Liver (tissue), 9 donors: Measurements from ENCODE around the gene FAM3B. TPM values are rescaled to one million over a fixed set of nuclear protein-coding genes. Genes with fewer than 3 reads are reported as not detected.

ENCODE experiments used
- DNase-seq: peaks from one replicate; pipeline ENCODE4 v3.0.0-alpha.2; 2017; ENCODE audit warnings: low spot score
- H3K27ac ChIP-seq, 2 donors: one replicate each; pipeline ENCODE4 v1.7.0; 2013; ENCODE audit warnings: inconsistent platforms in 2 of 2, low read length in 2 of 2, control low read depth in 1 of 2, low read depth in 1 of 2, mild to moderate bottlenecking in 1 of 2
- H3K27me3 ChIP-seq, 4 donors: one replicate each; pipeline versions ENCODE4 v1.6.1 to v1.7.0; 2013; ENCODE audit warnings: low read length in 3 of 4, inconsistent platforms in 1 of 4, mild to moderate bottlenecking in 1 of 4, moderate library complexity in 1 of 4; ENCODE audit not compliant: control insufficient read depth in 4 of 4, insufficient read depth in 4 of 4
- H3K36me3 ChIP-seq, 4 donors: one replicate each; pipeline versions ENCODE4 v1.6.1 to v1.7.0; 2013; ENCODE audit warnings: low read length in 3 of 4, mild to moderate bottlenecking in 3 of 4, low read depth in 1 of 4, moderate library complexity in 1 of 4; ENCODE audit not compliant: control insufficient read depth in 4 of 4, insufficient read depth in 3 of 4
- H3K4me1 ChIP-seq, 4 donors: one replicate each; pipeline versions ENCODE4 v1.6.1 to v1.7.0; 2013; ENCODE audit warnings: low read length in 3 of 4, mild to moderate bottlenecking in 3 of 4, moderate library complexity in 1 of 4; ENCODE audit not compliant: control insufficient read depth in 4 of 4, insufficient read depth in 4 of 4
- H3K4me3 ChIP-seq, 3 donors: one replicate each; pipeline versions ENCODE4 v1.6.1 to v1.7.0; 2013; ENCODE audit warnings: low read length in 3 of 3, control low read depth in 1 of 3, low read depth in 1 of 3, mild to moderate bottlenecking in 1 of 3
- H3K9ac ChIP-seq, 2 donors: one replicate each; pipeline ENCODE4 v1.7.0; 2013; ENCODE audit warnings: low read length in 2 of 2, mild to moderate bottlenecking in 2 of 2, moderate library complexity in 2 of 2, control low read depth in 1 of 2, low read depth in 1 of 2
- H3K9me3 ChIP-seq, 4 donors: one replicate each; pipeline versions ENCODE4 v1.6.1 to v1.7.0; 2013; ENCODE audit warnings: low read length in 3 of 4; ENCODE audit not compliant: control insufficient read depth in 4 of 4
- EGR1 ChIP-seq, 2 donors: IDR thresholded peaks; 2 replicates each; pipeline ENCODE4 v1.6.1; 2016 to 2018; ENCODE audit warnings: antibody characterized with exemption in 2 of 2, low read depth in 2 of 2
- FOXA1 ChIP-seq: IDR thresholded peaks from 2 replicates; pipeline ENCODE4 v1.6.1; 2016; ENCODE audit warnings: antibody characterized with exemption
- FOXA2 ChIP-seq: IDR thresholded peaks from 2 replicates; pipeline ENCODE4 v1.6.1; 2016; ENCODE audit warnings: antibody characterized with exemption
- GABPA ChIP-seq, 2 donors: IDR thresholded peaks in 1 of 2; conservative IDR thresholded peaks in 1 of 2; 2 replicates each; pipeline ENCODE4 v1.6.1; 2016; ENCODE audit warnings: antibody characterized with exemption in 2 of 2, mild to moderate bottlenecking in 1 of 2, moderate library complexity in 1 of 2
- HNF4A ChIP-seq, 2 donors: conservative IDR thresholded peaks; 2 replicates each; pipeline ENCODE4 v1.6.1; 2016; ENCODE audit warnings: antibody characterized with exemption in 2 of 2, mild to moderate bottlenecking in 2 of 2
- HNF4G ChIP-seq: IDR thresholded peaks from 2 replicates; pipeline ENCODE4 v1.6.1; 2016; ENCODE audit warnings: antibody characterized with exemption
- JUND ChIP-seq, 2 donors: IDR thresholded peaks; 2 replicates each; pipeline ENCODE4 v1.6.1; 2016; ENCODE audit warnings: antibody characterized with exemption in 2 of 2
- NR2F2 ChIP-seq: IDR thresholded peaks from 2 replicates; pipeline ENCODE4 v1.6.1; 2016; ENCODE audit warnings: antibody characterized with exemption
- RAD21 ChIP-seq, 2 donors: IDR thresholded peaks; 2 replicates each; pipeline ENCODE4 v1.6.1; 2016; ENCODE audit warnings: antibody characterized with exemption in 2 of 2, mild to moderate bottlenecking in 2 of 2
- REST ChIP-seq: IDR thresholded peaks from 2 replicates; pipeline ENCODE4 v1.6.1; 2016; ENCODE audit warnings: antibody characterized with exemption, mild to moderate bottlenecking
- RXRA ChIP-seq, 2 donors: IDR thresholded peaks; 2 replicates each; pipeline ENCODE4 v1.6.1; 2017 to 2018; ENCODE audit warnings: antibody characterized with exemption in 2 of 2, mild to moderate bottlenecking in 1 of 2
- SP1 ChIP-seq: IDR thresholded peaks from 2 replicates; pipeline ENCODE4 v1.6.1; 2018; ENCODE audit warnings: antibody characterized with exemption, mild to moderate bottlenecking
- TAF1 ChIP-seq: conservative IDR thresholded peaks from 2 replicates; pipeline ENCODE4 v1.6.1; 2016; ENCODE audit warnings: antibody characterized with exemption, mild to moderate bottlenecking
- YY1 ChIP-seq: IDR thresholded peaks from 2 replicates; pipeline ENCODE4 v1.6.1; 2016; ENCODE audit warnings: antibody characterized with exemption, mild to moderate bottlenecking
- ZBTB33 ChIP-seq: IDR thresholded peaks from 2 replicates; pipeline ENCODE4 v1.6.1; 2016; ENCODE audit warnings: antibody characterized with exemption
- WGBS: extraction: QIAGEN DNeasy Blood & Tissue Kit; methylation state at CpG from one replicate; pipeline ENCODE4 v1.1.7; 2013; 5-methylcytosine and 5-hydroxymethylcytosine counted together
- polyA plus RNA-seq, 2 donors: library from polyadenylated mRNA; stranded (reverse) in 1 of 2; unstranded in 1 of 2; fragments of 200-250 nt in 1 of 2; fragments of >200 nt in 1 of 2; fragmentation: Nextera tagmentation in 1 of 2; extraction: Ambion mirVana in 1 of 2; gene quantifications; one replicate each; pipeline versions ENCODE4 v1.2.1 to v1.2.3, GENCODE V29; 2013 to 2015
- total RNA-seq, 2 donors: library from RNA; depleted of rRNA; stranded (reverse); fragments of >200 nt; gene quantifications; one replicate each; pipeline ENCODE4 v1.2.3, GENCODE V29; 2014
- TF ChIP-seq, protein P1 (sequence below): IDR thresholded peaks from 2 replicates; pipeline ENCODE4 v1.6.1; 2016; ENCODE audit warnings: antibody characterized with exemption
- donor health status: healthy.
- donor health status: healthy.
- donor health status: healthy.
- donor health status: healthy.
- donor health status: healthy.

FAM3B gene
- total and polyA plus RNA-seq, 4 donors: 0.72 to 18.2 (median 3.4) TPM

GRCh38 chr21:41371685-41372030 lies 55.1 kb downstream of the FAM3B start:
- 93% methylated on average over 7 of the region's 7 CpGs for WGBS
- H3K4me3 ChIP-seq: no peak overlapping the region
- DNase-seq: no peak

DNA sequence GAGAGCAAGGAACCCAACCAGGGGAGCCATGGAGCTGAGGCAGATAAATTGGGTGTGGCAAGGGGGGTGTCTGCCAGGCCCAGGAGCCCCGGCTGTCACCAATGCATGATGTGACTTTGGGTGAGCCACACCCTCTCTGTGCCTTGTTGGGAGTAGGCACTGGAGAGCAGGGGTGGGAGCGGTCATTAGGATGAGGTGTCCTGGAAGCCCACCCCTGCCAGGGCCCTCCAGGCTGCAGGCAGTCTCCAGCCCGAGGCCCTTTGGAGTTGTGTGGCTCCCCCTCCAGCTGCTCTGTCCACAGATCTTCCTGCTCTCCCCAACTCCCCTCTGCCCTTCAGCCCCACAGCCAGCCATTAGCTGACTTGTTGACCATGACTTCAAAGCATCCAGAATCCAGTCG lies 56.7 kb downstream of the FAM3B start:
- DNase-seq: no peak
- TF ChIP-seq EGR1 (IDR thresholded peaks at IDR 0.05; ENCODE audit: low read depth in 2 of 2): no peak
- no peak for TF ChIP-seq GABPA (IDR thresholded peaks at IDR 0.05 in 1 of 2, conservative IDR thresholded peaks at IDR 0.05 in 1 of 2)
- H3K4me3 ChIP-seq: no peak overlapping the region
- H3K9ac ChIP-seq: no peak overlapping the region
- H3K27me3 ChIP-seq: peaks cover 0 to 3% (median 0%) of the 10 kb centered on the region in 4 donors
- H3K27ac ChIP-seq: no peak overlapping the region
- 86% methylated on average over 4 of the region's 4 CpGs for WGBS
- H3K9me3 ChIP-seq: no peaks in the 10 kb centered on the region
- H3K36me3 ChIP-seq: no peaks in the 10 kb centered on the region
- H3K4me1 ChIP-seq: no peaks in the 10 kb centered on the region

More at GRCh38 chr21:41371685-41372030, 55.1 kb downstream of the FAM3B start:
- Histone ChIP-seq H3K9me3 (no peaks in the 10 kb centered on the region), H3K9ac (no peak overlapping the region), H3K36me3 (no peaks in the 10 kb centered on the region), H3K27ac (no peak overlapping the region), H3K4me1 (no peaks in the 10 kb centered on the region), H3K27me3 (peaks cover 0 to 3% (median 0%) of the 10 kb centered on the region in 4 donors)
- TF ChIP-seq FOXA1 (no peak), RAD21 (IDR thresholded peaks at IDR 0.05) (no peak), YY1 (no peak), RXRA (IDR thresholded peaks at IDR 0.05) (no peak), ZBTB33 (no peak), JUND (IDR thresholded peaks at IDR 0.05) (no peak), HNF4G (no peak), NR2F2 (no peak), SP1 (no peak), HNF4A (conservative IDR thresholded peaks at IDR 0.05) (no peak), REST (no peak), FOXA2 (no peak), TAF1 (no peak), EGR1 (IDR thresholded peaks at IDR 0.05; ENCODE audit: low read depth in 2 of 2) (no peak)
- TF ChIP-seq, protein P1, sequence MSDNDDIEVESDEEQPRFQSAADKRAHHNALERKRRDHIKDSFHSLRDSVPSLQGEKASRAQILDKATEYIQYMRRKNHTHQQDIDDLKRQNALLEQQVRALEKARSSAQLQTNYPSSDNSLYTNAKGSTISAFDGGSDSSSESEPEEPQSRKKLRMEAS: no peak
